NK-92 (cell line): ENCODE data around the gene ST8SIA4.

Experiments used
- DNase-seq: peaks from one replicate; lab custom pipeline; 2025; ENCODE audit not compliant: unreplicated experiment; lab: John Stamatoyannopoulos, UW

Gene ST8SIA4

GRCh38 chr5:100832252-100833230, 70.5 kb downstream of the ST8SIA4 start:
- no peak for DNase-seq

- no peak for DNase-seq
These were observed 74.2 kb downstream of the ST8SIA4 start for GRCh38 chr5:100828898-100829356.

- no peak for DNase-seq
These were observed 74.8 kb downstream of the ST8SIA4 start for GRCh38 chr5:100828071-100828897.

GRCh38 chr5:100827481-100827889, 75.6 kb downstream of the ST8SIA4 start:
- no peak for DNase-seq

GRCh38 chr5:100826133-100826532, 76.9 kb downstream of the ST8SIA4 start:
- DNase-seq: no peak

- no peak for DNase-seq
These were observed 78.4 kb downstream of the ST8SIA4 start for GRCh38 chr5:100824635-100825034.

GRCh38 chr5:100823812-100824211, 79.3 kb downstream of the ST8SIA4 start:
- no peak for DNase-seq

- no peak for DNase-seq
These were observed 81.3 kb downstream of the ST8SIA4 start for GRCh38 chr5:100821751-100822150.

GRCh38 chr5:100818340-100818739, 84.7 kb downstream of the ST8SIA4 start:
- DNase-seq: no peak

GRCh38 chr5:100803397-100803796, 99.7 kb downstream of the ST8SIA4 start:
- DNase-seq: no peak

GRCh38 chr5:100802208-100802607, 100.9 kb downstream of the ST8SIA4 start:
- DNase-seq: no peak

- no peak for DNase-seq
These were observed 102.5 kb downstream of the ST8SIA4 start for GRCh38 chr5:100800562-100800961.

- DNase-seq: no peak
These were observed 103.9 kb downstream of the ST8SIA4 start for GRCh38 chr5:100799166-100799565.

- no peak for DNase-seq
These were observed 105.2 kb downstream of the ST8SIA4 start for GRCh38 chr5:100797861-100798260.

- no peak for DNase-seq
These were observed 106.2 kb downstream of the ST8SIA4 start for GRCh38 chr5:100796851-100797250.

GRCh38 chr5:100794844-100795243, 108.2 kb downstream of the ST8SIA4 start:
- DNase-seq: no peak

- DNase-seq: no peak
These were observed 108.9 kb downstream of the ST8SIA4 start for GRCh38 chr5:100794218-100794617.

- no peak for DNase-seq
These were observed 110.3 kb downstream of the ST8SIA4 start for GRCh38 chr5:100792781-100793180.

- no peak for DNase-seq
These were observed 111.7 kb downstream of the ST8SIA4 start for GRCh38 chr5:100791391-100791790.

GRCh38 chr5:100790951-100791350, 112.1 kb downstream of the ST8SIA4 start:
- no peak for DNase-seq

GRCh38 chr5:100790170-100790665, 112.9 kb downstream of the ST8SIA4 start:
- DNase-seq: no peak
